H9 (cell line): ENCODE results near the gene PLAAT3. TPM values are rescaled to one million over a fixed set of nuclear protein-coding genes. Genes with fewer than 3 reads are reported as not detected.

Experiments used
- DNase-seq: peaks from one replicate; pipeline ENCODE4 v3.0.0-alpha.2; 2017
- H2AFZ ChIP-seq: one replicate; pipeline ENCODE4 v1.6.1; 2013; ENCODE audit warnings: mild to moderate bottlenecking, low read length, control low read depth, moderate library complexity
- H2AK5ac ChIP-seq: 2 replicates; pipeline ENCODE4 v1.6.1; 2013; ENCODE audit warnings: low read length, control low read depth, mixed read lengths; ENCODE audit not compliant: insufficient read length
- H2BK120ac ChIP-seq: one replicate; pipeline ENCODE4 v1.6.1; 2013; ENCODE audit warnings: low read depth, mild to moderate bottlenecking, low read length, control low read depth, inconsistent platforms; ENCODE audit not compliant: poor library complexity, severe bottlenecking
- H2BK12ac ChIP-seq: 2 replicates; pipeline ENCODE4 v1.6.1; 2013; ENCODE audit warnings: low read length, control low read depth, mixed read lengths, low read depth; ENCODE audit not compliant: insufficient read length
- H2BK15ac ChIP-seq: 2 replicates; pipeline ENCODE4 v1.6.1; 2013; ENCODE audit warnings: low read depth, low read length, control low read depth
- H2BK20ac ChIP-seq: one replicate; pipeline ENCODE4 v1.6.1; 2013; ENCODE audit warnings: low read depth, mild to moderate bottlenecking, low read length, control low read depth, inconsistent platforms; ENCODE audit not compliant: poor library complexity, severe bottlenecking
- H2BK5ac ChIP-seq: 2 replicates; pipeline ENCODE4 v1.6.1; 2013; ENCODE audit warnings: low read length, control low read depth, mixed read lengths; ENCODE audit not compliant: insufficient read length
- H3K14ac ChIP-seq: 2 replicates; pipeline ENCODE4 v1.6.1; 2013; ENCODE audit warnings: low read length, control low read depth; ENCODE audit not compliant: insufficient read depth
- H3K18ac ChIP-seq: 2 replicates; pipeline ENCODE4 v1.6.1; 2013; ENCODE audit warnings: low read depth, mild to moderate bottlenecking, mixed read lengths, low read length, control low read depth; ENCODE audit not compliant: insufficient read length
- H3K23ac ChIP-seq: 2 replicates; pipeline ENCODE4 v1.6.1; 2013; ENCODE audit warnings: low read length, control low read depth, mixed read lengths, low read depth; ENCODE audit not compliant: insufficient read length
- H3K23me2 ChIP-seq: 2 replicates; pipeline ENCODE4 v1.6.1; 2013; ENCODE audit warnings: low read depth, mild to moderate bottlenecking, mixed read lengths, low read length, control low read depth; ENCODE audit not compliant: insufficient read length, poor library complexity, severe bottlenecking
- H3K27ac ChIP-seq: 2 replicates; pipeline ENCODE4 v1.5.1; 2013; ENCODE audit warnings: low read length, control low read depth, mixed read lengths, low read depth; ENCODE audit not compliant: insufficient read length
- H3K27me3 ChIP-seq: 2 replicates; pipeline ENCODE4 v1.6.1; 2013; ENCODE audit warnings: low read length, control low read depth, inconsistent platforms; ENCODE audit not compliant: insufficient read depth
- H3K4ac ChIP-seq: 2 replicates; pipeline ENCODE4 v1.6.1; 2013; ENCODE audit warnings: low read depth, mild to moderate bottlenecking, control low read depth, inconsistent platforms, low read length, moderate library complexity
- H3K4me1 ChIP-seq: 2 replicates; pipeline ENCODE4 v1.6.1; 2013; ENCODE audit warnings: low read length, control low read depth, inconsistent platforms; ENCODE audit not compliant: insufficient read depth
- H3K4me2 ChIP-seq: 2 replicates; pipeline ENCODE4 v1.6.1; 2013; ENCODE audit warnings: low read length, control low read depth, mixed read lengths; ENCODE audit not compliant: insufficient read length, insufficient read depth
- H3K56ac ChIP-seq: 2 replicates; pipeline ENCODE4 v1.6.1; 2013; ENCODE audit warnings: low read depth, mild to moderate bottlenecking, mixed read lengths, low read length, control low read depth; ENCODE audit not compliant: insufficient read length
- H3K79me1 ChIP-seq: 2 replicates; pipeline ENCODE4 v1.6.1; 2013; ENCODE audit warnings: low read depth, mild to moderate bottlenecking, moderate library complexity, low read length, control low read depth, inconsistent platforms; ENCODE audit not compliant: insufficient read depth, poor library complexity, severe bottlenecking
- H3K79me2 ChIP-seq: 2 replicates; pipeline ENCODE4 v1.6.1; 2013; ENCODE audit warnings: low read length, control low read depth, inconsistent platforms; ENCODE audit not compliant: insufficient read depth
- H3K9ac ChIP-seq: 2 replicates; pipeline ENCODE4 v1.6.1; 2013; ENCODE audit warnings: low read length, control low read depth, mixed read lengths; ENCODE audit not compliant: insufficient read length; ENCODE audit errors: extremely low read depth
- H3K9me3 ChIP-seq: one replicate; pipeline ENCODE4 v1.6.1; 2013; ENCODE audit warnings: low read depth, low read length, inconsistent platforms; ENCODE audit not compliant: control insufficient read depth
- H3T11ph ChIP-seq: one replicate; pipeline ENCODE4 v1.6.1; 2013; ENCODE audit warnings: mild to moderate bottlenecking, low read length, control low read depth, inconsistent platforms
- H4K20me1 ChIP-seq: one replicate; pipeline ENCODE4 v1.6.1; 2013; ENCODE audit not compliant: control insufficient read depth, insufficient read length, insufficient read depth
- H4K5ac ChIP-seq: 2 replicates; pipeline ENCODE4 v1.6.1; 2013; ENCODE audit warnings: low read depth, mild to moderate bottlenecking, mixed read lengths, low read length, control low read depth; ENCODE audit not compliant: insufficient read length
- H4K8ac ChIP-seq: replicated peaks from 2 replicates; pipeline ENCODE4 v1.6.1; 2013; ENCODE audit warnings: low read length, control low read depth, mixed read lengths, low read depth; ENCODE audit not compliant: insufficient read length
- H4K91ac ChIP-seq: 2 replicates; pipeline ENCODE4 v1.6.1; 2013; ENCODE audit warnings: low read depth, mild to moderate bottlenecking, moderate library complexity, mixed read lengths, low read length, control low read depth; ENCODE audit not compliant: insufficient read length
- H3K27ac Mint-ChIP-seq, 3 experiments: 2 replicates in 2 of 3; 3 replicates in 1 of 3; pipeline ENCODE4 v1.8.0; 2020 to 2021; ENCODE audit warnings: mixed read lengths in 3 of 3, mild to moderate bottlenecking in 1 of 3, moderate library complexity in 1 of 3
- H3K27me3 Mint-ChIP-seq: 2 replicates; pipeline ENCODE4 v1.8.0; 2021; ENCODE audit warnings: low read depth, mild to moderate bottlenecking, moderate library complexity, mixed read lengths
- H3K36me3 Mint-ChIP-seq, 3 experiments: 2 replicates in 2 of 3; 3 replicates in 1 of 3; pipeline ENCODE4 v1.8.0; 2020 to 2021; ENCODE audit warnings: low read depth in 3 of 3, mixed read lengths in 3 of 3; ENCODE audit not compliant: insufficient read depth in 1 of 3
- H3K4me1 Mint-ChIP-seq, 2 experiments: 2 replicates each; pipeline ENCODE4 v1.8.0; 2020; ENCODE audit warnings: mixed read lengths in 2 of 2
- H3K4me3 Mint-ChIP-seq, 2 experiments: 2 replicates in 1 of 2; 3 replicates in 1 of 2; pipeline ENCODE4 v1.8.0; 2020 to 2021; ENCODE audit warnings: mild to moderate bottlenecking in 2 of 2, mixed read lengths in 2 of 2, moderate library complexity in 1 of 2
- H3K9me3 Mint-ChIP-seq, 2 experiments: 2 replicates in 1 of 2; 3 replicates in 1 of 2; pipeline ENCODE4 v1.8.0; 2020; ENCODE audit warnings: mild to moderate bottlenecking in 2 of 2, mixed read lengths in 2 of 2, moderate library complexity in 1 of 2
- WGBS: extraction: QIAGEN DNeasy Blood & Tissue Kit; methylation state at CpG from one replicate; pipeline ENCODE4 v1.1.7; 2013; ENCODE audit warnings: missing lambda C conversion rate, low lambda C conversion rate, mixed read lengths; ENCODE audit not compliant: insufficient read length; ENCODE audit errors: extremely low coverage; 5-methylcytosine and 5-hydroxymethylcytosine counted together
- total RNA-seq: library from RNA; stranded (reverse); gene quantifications from 2 replicates; pipeline ENCODE4 v1.2.1, GENCODE V29; 2021
- TF ChIP-seq, protein P1 (sequence below): fragments of 200-600 bp; sonication (generic); conservative IDR thresholded peaks from 3 replicates; pipeline ENCODE4 v1.8.0; 2021; ENCODE audit warnings: antibody characterized with exemption, mild to moderate bottlenecking

Gene PLAAT3
- total RNA-seq, 1 experiment from 2014 or later = 188 TPM

- H2BK12ac ChIP-seq = no peak overlapping the region
- no peak overlapping the region for H3K4ac ChIP-seq
- no peak overlapping the region for H2AFZ ChIP-seq
- DNase-seq = no peak
- H3K23ac ChIP-seq = no peak overlapping the region
- H3K27me3 Mint-ChIP-seq = no peaks in the 10 kb centered on the region
- H4K5ac ChIP-seq = no peak overlapping the region
- no peak overlapping the region for H2BK20ac ChIP-seq
- H3K4me1 Mint-ChIP-seq = peaks cover 5 to 6% of the 10 kb centered on the region in 2 experiments; a peak in 3 of 4 replicates
- no CpG with 5 or more reads among the region's 8 CpGs for WGBS
- H3K27ac ChIP-seq = no peak overlapping the region
- peaks cover 3% of the 10 kb centered on the region for H3K79me1 ChIP-seq
- H3K4me3 Mint-ChIP-seq = no peak overlapping the region
- no peak overlapping the region for H3K4me2 ChIP-seq
- H3K27ac Mint-ChIP-seq = no peak overlapping the region
- peaks cover 3% of the 10 kb centered on the region for H4K20me1 ChIP-seq
- no peaks in the 10 kb centered on the region for H3K4me1 ChIP-seq
- H3K9me3 ChIP-seq = no peaks in the 10 kb centered on the region
- H3K9ac ChIP-seq = no peak overlapping the region
- H2AK5ac ChIP-seq = no peak overlapping the region
- no peak overlapping the region for H2BK5ac ChIP-seq
- peaks cover 5 to 19% (median 13%) of the 10 kb centered on the region in 3 experiments; a peak in 6 of 7 replicates for H3K36me3 Mint-ChIP-seq
- no peak overlapping the region for H2BK120ac ChIP-seq
- no peak overlapping the region for H3K18ac ChIP-seq
- no peaks in the 10 kb centered on the region for H3K9me3 Mint-ChIP-seq
- H3K79me2 ChIP-seq = peaks cover 2% of the 10 kb centered on the region; the same call in 1 of the 2 replicates
- no peaks in the 10 kb centered on the region for H3K23me2 ChIP-seq
- no peak overlapping the region for H3K56ac ChIP-seq
- H3K14ac ChIP-seq = no peak overlapping the region
- TF ChIP-seq, protein P1, sequence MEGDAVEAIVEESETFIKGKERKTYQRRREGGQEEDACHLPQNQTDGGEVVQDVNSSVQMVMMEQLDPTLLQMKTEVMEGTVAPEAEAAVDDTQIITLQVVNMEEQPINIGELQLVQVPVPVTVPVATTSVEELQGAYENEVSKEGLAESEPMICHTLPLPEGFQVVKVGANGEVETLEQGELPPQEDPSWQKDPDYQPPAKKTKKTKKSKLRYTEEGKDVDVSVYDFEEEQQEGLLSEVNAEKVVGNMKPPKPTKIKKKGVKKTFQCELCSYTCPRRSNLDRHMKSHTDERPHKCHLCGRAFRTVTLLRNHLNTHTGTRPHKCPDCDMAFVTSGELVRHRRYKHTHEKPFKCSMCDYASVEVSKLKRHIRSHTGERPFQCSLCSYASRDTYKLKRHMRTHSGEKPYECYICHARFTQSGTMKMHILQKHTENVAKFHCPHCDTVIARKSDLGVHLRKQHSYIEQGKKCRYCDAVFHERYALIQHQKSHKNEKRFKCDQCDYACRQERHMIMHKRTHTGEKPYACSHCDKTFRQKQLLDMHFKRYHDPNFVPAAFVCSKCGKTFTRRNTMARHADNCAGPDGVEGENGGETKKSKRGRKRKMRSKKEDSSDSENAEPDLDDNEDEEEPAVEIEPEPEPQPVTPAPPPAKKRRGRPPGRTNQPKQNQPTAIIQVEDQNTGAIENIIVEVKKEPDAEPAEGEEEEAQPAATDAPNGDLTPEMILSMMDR = no peak
- H4K91ac ChIP-seq = no peak overlapping the region
- no peaks in the 10 kb centered on the region for H3K27me3 ChIP-seq
- H4K8ac ChIP-seq = no peak overlapping the region
- H2BK15ac ChIP-seq = no peak overlapping the region
- H3T11ph ChIP-seq = no peak overlapping the region
These were observed 46.7 kb upstream of the PLAAT3 start for GRCh38 chr11:63660972-63661371.
